HFFc6 (cell line): ENCODE results near the gene CEP41. TPM values are rescaled to one million over a fixed set of nuclear protein-coding genes. Genes with fewer than 3 reads are reported as not detected.
A peak's percentile ranks its signal among the peaks of the same experiment; 100 is the strongest.

Experiments
- DNase-seq: peaks from one replicate; pipeline ENCODE4 v3.0.0-alpha.2; 2018
- H3K27ac Mint-ChIP-seq: 2 replicates; pipeline ENCODE4 v1.8.0; 2020; ENCODE audit warnings: mild to moderate bottlenecking, mixed read lengths
- H3K27me3 Mint-ChIP-seq: 2 replicates; pipeline ENCODE4 v1.8.0; 2021; ENCODE audit warnings: mild to moderate bottlenecking, moderate library complexity, mixed read lengths; ENCODE audit not compliant: insufficient read depth
- H3K36me3 Mint-ChIP-seq: 2 replicates; pipeline ENCODE4 v1.8.0; 2021; ENCODE audit warnings: low read depth, mixed read lengths
- H3K4me1 Mint-ChIP-seq: 2 replicates; pipeline ENCODE4 v1.8.0; 2020; ENCODE audit warnings: low read depth, mixed read lengths
- H3K4me3 Mint-ChIP-seq: 2 replicates; pipeline ENCODE4 v1.8.0; 2020; ENCODE audit warnings: mild to moderate bottlenecking, moderate library complexity, mixed read lengths
- H3K9me3 Mint-ChIP-seq: 2 replicates; pipeline ENCODE4 v1.8.0; 2020; ENCODE audit warnings: mild to moderate bottlenecking, mixed read lengths
- CTCF ChIP-seq: fragments of 200-600 bp; sonication (generic); IDR thresholded peaks from 2 replicates; pipeline ENCODE4 v1.5.0; 2021; ENCODE audit warnings: antibody characterized with exemption, mild to moderate bottlenecking
- total RNA-seq, 6 experiments: library from RNA; stranded (reverse); fragmentation: NEBNext Ultra II Directional; extraction: Animal tissue kit (Norgen Biotek cat#: 25700); gene quantifications; 2 replicates in 1 of 6; 3 replicates in 5 of 6; pipeline ENCODE4 v1.2.3, GENCODE V29; 2021

Gene CEP41
- total RNA-seq, 6 experiments from 2014 or later = 14.5 to 20.9 (median 17.8) TPM

- Mint-ChIP-seq H3K27me3 (no peaks in the 10 kb centered on the region), H3K36me3 (peaks cover 15% of the 10 kb centered on the region), H3K4me3 (no peak overlapping the region), H3K4me1 (peaks cover 28% of the 10 kb centered on the region), H3K27ac (no peak overlapping the region), H3K9me3 (no peaks in the 10 kb centered on the region)
- DNase-seq = no peak
- TF ChIP-seq CTCF = no peak
These were observed 44.7 kb downstream of the CEP41 start for GRCh38 chr7:130396109-130396508.

- Mint-ChIP-seq H3K4me1 (peaks cover 24% of the 10 kb centered on the region), H3K36me3 (peaks cover 8% of the 10 kb centered on the region), H3K27ac (no peak overlapping the region), H3K4me3 (no peak overlapping the region), H3K27me3 (no peaks in the 10 kb centered on the region), H3K9me3 (no peaks in the 10 kb centered on the region)
- no peak for TF ChIP-seq CTCF
- DNase-seq = no peak
These were observed 45.4 kb downstream of the CEP41 start for GRCh38 chr7:130395421-130395820.

DNA sequence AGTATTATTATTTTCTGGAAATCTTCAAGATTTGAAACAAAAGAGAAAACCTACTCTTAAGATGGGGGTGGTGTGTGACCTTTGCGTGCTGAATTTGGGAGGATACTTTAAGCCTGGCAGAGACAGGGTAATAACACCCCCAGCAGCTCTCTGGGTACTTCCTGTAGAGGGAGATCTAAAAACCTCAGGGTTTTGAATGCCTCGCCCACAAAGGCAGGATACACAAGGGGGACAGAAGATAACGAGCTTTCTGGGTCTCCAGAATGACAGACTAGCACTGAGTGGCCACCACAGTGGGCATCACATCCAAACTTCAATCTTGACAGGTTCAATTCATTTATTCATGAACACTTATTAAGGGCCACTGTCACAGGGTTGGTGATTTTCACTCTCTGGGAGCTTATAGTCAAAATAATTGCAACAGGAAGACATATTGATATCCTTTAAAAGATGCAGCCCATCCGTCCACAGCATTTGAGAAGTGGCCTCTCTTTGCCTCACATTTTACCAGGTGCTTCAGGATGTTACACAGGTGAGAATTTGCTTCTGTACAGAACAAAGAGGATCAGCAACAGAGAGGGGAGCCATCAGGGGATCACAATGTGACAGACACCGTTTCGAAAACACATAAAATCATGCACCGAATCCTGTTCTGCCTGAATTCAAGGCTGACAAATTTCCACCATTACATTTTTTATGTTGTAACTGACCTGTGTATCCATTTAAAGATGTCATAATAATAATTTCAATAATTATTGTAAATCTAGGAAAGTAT lies 46.2 kb downstream of the CEP41 start:
- Mint-ChIP-seq H3K27ac (no peak overlapping the region), H3K4me3 (no peak overlapping the region), H3K4me1 (peaks cover 16% of the 10 kb centered on the region)

DNA sequence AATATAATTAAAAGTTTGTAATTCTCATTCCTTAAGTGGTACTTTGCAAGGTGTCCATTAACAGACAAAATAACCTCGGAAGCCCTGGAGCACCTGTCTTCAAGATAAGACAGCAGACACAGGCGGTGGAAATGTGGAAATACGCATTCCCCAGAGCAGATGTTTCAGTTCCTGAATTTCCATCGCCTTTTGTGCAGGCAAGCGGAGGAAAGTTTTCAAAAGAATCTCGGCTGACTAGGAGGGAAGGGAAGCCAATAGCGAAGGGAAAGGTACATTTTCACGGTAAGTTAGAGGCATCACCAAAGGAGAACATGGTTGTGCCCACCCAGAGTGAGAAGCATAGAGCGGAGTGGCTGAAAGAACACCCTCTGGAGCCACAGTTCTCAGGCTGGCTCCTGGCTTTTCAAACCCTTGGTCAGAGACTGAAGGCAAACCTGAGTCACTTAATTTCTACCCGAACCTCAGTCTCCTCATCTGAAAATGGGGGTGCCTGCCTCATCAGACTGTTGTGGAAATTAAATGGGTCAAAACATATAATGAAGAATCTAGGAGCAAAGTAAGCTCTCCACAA lies 46.9 kb downstream of the CEP41 start:
- H3K27me3 Mint-ChIP-seq = no peaks in the 10 kb centered on the region
- no peak overlapping the region for H3K27ac Mint-ChIP-seq
- no peak for DNase-seq
- peaks cover under 1% of the 10 kb centered on the region; the same call in 1 of the 2 replicates for H3K9me3 Mint-ChIP-seq
- H3K4me3 Mint-ChIP-seq = no peak overlapping the region
- H3K36me3 Mint-ChIP-seq = peaks cover 4% of the 10 kb centered on the region; the same call in 1 of the 2 replicates
- H3K4me1 Mint-ChIP-seq = peaks cover 15% of the 10 kb centered on the region
- no peak for TF ChIP-seq CTCF

More for the DNA sequence above, 46.2 kb downstream of the CEP41 start:
- Mint-ChIP-seq H3K9me3 (no peaks in the 10 kb centered on the region), H3K36me3 (peaks cover 6% of the 10 kb centered on the region; the same call in 1 of the 2 replicates), H3K27me3 (no peaks in the 10 kb centered on the region)
- TF ChIP-seq CTCF = no peak
- no peak for DNase-seq

DNA sequence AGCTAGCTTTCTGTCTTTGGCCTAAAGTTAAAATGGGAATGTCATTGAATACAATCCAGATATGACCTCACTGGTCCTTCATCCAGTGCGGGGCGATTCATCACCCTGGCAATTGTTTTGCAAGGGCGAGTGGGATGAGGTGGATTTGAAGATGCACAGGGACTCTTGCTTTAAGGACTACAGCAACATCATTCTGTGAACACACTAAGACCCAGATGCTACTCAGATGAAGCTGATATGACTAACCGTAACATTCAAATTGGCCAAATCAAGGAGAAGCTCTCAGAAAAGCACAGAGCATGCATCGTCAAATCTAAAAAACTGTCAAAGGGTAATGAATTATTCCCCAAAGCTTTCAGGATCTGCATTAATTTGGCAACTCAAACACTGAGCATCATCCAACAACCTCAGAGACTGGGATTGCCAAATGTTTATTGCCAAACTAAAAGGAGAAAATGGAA lies 47.7 kb downstream of the CEP41 start:
- no peak overlapping the region for H3K27ac Mint-ChIP-seq
- H3K9me3 Mint-ChIP-seq = peaks cover 4% of the 10 kb centered on the region
- no peak overlapping the region for H3K4me3 Mint-ChIP-seq
- no peaks in the 10 kb centered on the region for H3K27me3 Mint-ChIP-seq
- peaks cover 16% of the 10 kb centered on the region for H3K4me1 Mint-ChIP-seq
- peak; percentile 3 for DNase-seq
- H3K36me3 Mint-ChIP-seq = no peaks in the 10 kb centered on the region
- no peak for TF ChIP-seq CTCF
